Mucosa of descending colon (tissue), 3 donors: ENCODE measurements around the gene CACNA1E. TPM values are rescaled to one million over a fixed set of nuclear protein-coding genes. Genes with fewer than 3 reads are reported as not detected.
"Not testable (repeated sequence)": the region's sequence is repeated elsewhere in the genome, so short reads cannot be mapped to it uniquely, and the experiment has no call there.

Experiments used
- ATAC-seq: fragments of 200-7000 bp; cut with Tn5 transposase; one replicate; pipeline ENCODE4 v1.9.1; 2020; ENCODE audit warnings: mild to moderate bottlenecking, moderate library complexity
- DNase-seq, 3 donors: peaks; one replicate each; pipeline ENCODE4 v3.0.0-alpha.2; 2020
- H3K36me3 ChIP-seq: fragments of 200-600 bp; one replicate; pipeline ENCODE4 v1.8.0; 2021; ENCODE audit warnings: low read depth, mild to moderate bottlenecking
- H3K4me1 ChIP-seq: fragments of 200-600 bp; one replicate; pipeline ENCODE4 v1.8.0; 2021; ENCODE audit warnings: low read depth, mild to moderate bottlenecking
- H3K4me3 ChIP-seq: fragments of 200-600 bp; one replicate; pipeline ENCODE4 v1.8.0; 2021; ENCODE audit warnings: mild to moderate bottlenecking
- H3K9me3 ChIP-seq: fragments of 200-600 bp; one replicate; pipeline ENCODE4 v1.8.0; 2021; ENCODE audit warnings: mild to moderate bottlenecking
- CTCF ChIP-seq: fragments of 200-600 bp; IDR thresholded peaks from one replicate; pipeline ENCODE4 v1.8.0; 2022; ENCODE audit warnings: antibody characterized with exemption, mild to moderate bottlenecking
- intact Hi-C, 2 donors: fragments of 100-400 bp; cut with DNase I in 1 of 2; cut with micrococcal nuclease in 1 of 2; formaldehyde crosslinking; loops; one replicate each; pipeline versions ENCODE4 v1.11.0 to v1.11.1; 2022; cut with DNase I, micrococcal nuclease
- total RNA-seq, 3 donors: library from RNA; stranded (reverse); fragmentation: NEBNext Ultra II Directional in 2 of 3; extraction: Animal tissue kit (Norgen Biotek cat#: 25700) in 2 of 3; gene quantifications; one replicate each; pipeline versions ENCODE4 v1.2.1 to v1.2.4, GENCODE V29; 2021 to 2023
- donor health status: DM: no; HTN: no; CAD: no; lungs with moderate emphysema.
- donor health status: DM: no; HTN: no; CAD: no.
- donor health status: DM: no; HTN: yes; CAD: no.

CACNA1E gene
- total RNA-seq, 3 donors from 2014 or later, result 0.09 to 1.4 (median 0.22) TPM

GRCh38 chr1:181817091-181817490, 333.8 kb downstream of the CACNA1E start:
- TF ChIP-seq CTCF, result no peak
- DNase-seq (no peak), ATAC-seq (no peak)
- Histone ChIP-seq H3K9me3 (no peaks in the 10 kb centered on the region), H3K36me3 (no peaks in the 10 kb centered on the region), H3K4me3 (no peak overlapping the region), H3K4me1 (no peaks in the 10 kb centered on the region)
- intact Hi-C loops, result no loop called here

GRCh38 chr1:181818459-181818858, 335.1 kb downstream of the CACNA1E start:
- Histone ChIP-seq H3K4me1 (no peaks in the 10 kb centered on the region), H3K4me3 (no peak overlapping the region), H3K9me3 (no peaks in the 10 kb centered on the region), H3K36me3 (no peaks in the 10 kb centered on the region)
- no peak for DNase-seq
- ATAC-seq, result no peak
- intact Hi-C loops, result no loop called here
- no peak for TF ChIP-seq CTCF

- Histone ChIP-seq H3K4me3 (no peak overlapping the region), H3K9me3 (no peaks in the 10 kb centered on the region), H3K36me3 (no peaks in the 10 kb centered on the region), H3K4me1 (no peaks in the 10 kb centered on the region)
- TF ChIP-seq CTCF, result no peak
- no peak for DNase-seq
- no peak for ATAC-seq
- intact Hi-C loops, result no loop called here
Observed at GRCh38 chr1:181818943-181819342, 335.6 kb downstream of the CACNA1E start.

GRCh38 chr1:181821701-181822100, 338.4 kb downstream of the CACNA1E start:
- intact Hi-C loops, result no loop called here
- H3K9me3 ChIP-seq, result peaks cover 4% of the 10 kb centered on the region
- H3K36me3 ChIP-seq, result no peaks in the 10 kb centered on the region
- TF ChIP-seq CTCF, result no peak
- ATAC-seq (no peak), DNase-seq (no peak)
- no peak overlapping the region for H3K4me3 ChIP-seq
- H3K4me1 ChIP-seq, result no peaks in the 10 kb centered on the region

- DNase-seq, result peak in 1 of 3 donors; percentile 29
- ATAC-seq, H3K36me3 ChIP-seq, intact Hi-C loops, H3K9me3 ChIP-seq, H3K4me3 ChIP-seq, H3K4me1 ChIP-seq: not testable (repeated sequence)
Observed at GRCh38 chr1:181832173-181832880, 349.0 kb downstream of the CACNA1E start.

GRCh38 chr1:181846001-181846645, 362.8 kb downstream of the CACNA1E start:
- no peak for DNase-seq
- ATAC-seq, result no peak
- Histone ChIP-seq H3K36me3 (no peaks in the 10 kb centered on the region), H3K4me3 (no peak overlapping the region), H3K9me3 (no peaks in the 10 kb centered on the region), H3K4me1 (no peaks in the 10 kb centered on the region)
- no peak for TF ChIP-seq CTCF
- intact Hi-C loops, result no loop called here
